Measurements from ENCODE around the gene PLA2G12A. TPM values are rescaled to one million over a fixed set of nuclear protein-coding genes. Genes with fewer than 3 reads are reported as not detected.

PLA2G12A gene
- polyA plus RNA-seq, 2 of the 4 experiments (the other 2 are of a cell fraction) = 9.8 to 39.3 TPM

GRCh38 chr4:109675843-109676242, 54.0 kb downstream of the PLA2G12A start:
- ChIA-PET POLR2A (no interaction called here), CTCF (no interaction called here)
- WGBS (ENCODE audit: missing lambda C conversion rate) = 90% methylated on average over 1 of the region's 1 CpG

GRCh38 chr4:109675181-109675580, 54.7 kb downstream of the PLA2G12A start:
- POLR2A ChIA-PET = no interaction called here
- Histone ChIP-seq H3K9me3 (no peaks in the 10 kb centered on the region), H3K4me2 (no peak overlapping the region), H3K27ac (no peak overlapping the region), H3K4me1 (no peaks in the 10 kb centered on the region), H3K4me3 (no peak overlapping the region)
- TF ChIP-seq POLR2AphosphoS2 (conservative IDR thresholded peaks at IDR 0.05; ENCODE audit: low read length) = no peak
- no peak for TF ChIP-seq CHD4 (IDR thresholded peaks at IDR 0.05; ENCODE audit: borderline replicate concordance)
- TF ChIP-seq, protein P1, sequence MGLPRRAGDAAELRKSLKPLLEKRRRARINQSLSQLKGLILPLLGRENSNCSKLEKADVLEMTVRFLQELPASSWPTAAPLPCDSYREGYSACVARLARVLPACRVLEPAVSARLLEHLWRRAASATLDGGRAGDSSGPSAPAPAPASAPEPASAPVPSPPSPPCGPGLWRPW (IDR thresholded peaks at IDR 0.05) = no peak
- no peak for TF ChIP-seq PHF8 (IDR thresholded peaks at IDR 0.05; ENCODE audit: borderline replicate concordance, low read depth)
- no peak for TF ChIP-seq EHF (CRISPR knock-in tag; IDR thresholded peaks at IDR 0.05)
- TF ChIP-seq BCL3 (IDR thresholded peaks at IDR 0.05) = no peak
- no peak for TF ChIP-seq RARB (CRISPR knock-in tag; IDR thresholded peaks at IDR 0.05)
- TF ChIP-seq REST (IDR thresholded peaks at IDR 0.05) = no peak
- no peak for TF ChIP-seq MAZ (IDR thresholded peaks at IDR 0.05; ENCODE audit: borderline replicate concordance, low read depth, low read length)
- TF ChIP-seq CBX8 (IDR thresholded peaks at IDR 0.05) = no peak
- TF ChIP-seq RNF2 (IDR thresholded peaks at IDR 0.05; ENCODE audit: borderline replicate concordance, low read depth) = no peak
- TF ChIP-seq, protein P2, sequence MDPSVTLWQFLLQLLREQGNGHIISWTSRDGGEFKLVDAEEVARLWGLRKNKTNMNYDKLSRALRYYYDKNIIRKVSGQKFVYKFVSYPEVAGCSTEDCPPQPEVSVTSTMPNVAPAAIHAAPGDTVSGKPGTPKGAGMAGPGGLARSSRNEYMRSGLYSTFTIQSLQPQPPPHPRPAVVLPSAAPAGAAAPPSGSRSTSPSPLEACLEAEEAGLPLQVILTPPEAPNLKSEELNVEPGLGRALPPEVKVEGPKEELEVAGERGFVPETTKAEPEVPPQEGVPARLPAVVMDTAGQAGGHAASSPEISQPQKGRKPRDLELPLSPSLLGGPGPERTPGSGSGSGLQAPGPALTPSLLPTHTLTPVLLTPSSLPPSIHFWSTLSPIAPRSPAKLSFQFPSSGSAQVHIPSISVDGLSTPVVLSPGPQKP (IDR thresholded peaks at IDR 0.05; ENCODE audit: low read depth, low read length) = no peak
- no peak for TF ChIP-seq ZC3H11A (IDR thresholded peaks at IDR 0.05)
- TF ChIP-seq, protein P3, sequence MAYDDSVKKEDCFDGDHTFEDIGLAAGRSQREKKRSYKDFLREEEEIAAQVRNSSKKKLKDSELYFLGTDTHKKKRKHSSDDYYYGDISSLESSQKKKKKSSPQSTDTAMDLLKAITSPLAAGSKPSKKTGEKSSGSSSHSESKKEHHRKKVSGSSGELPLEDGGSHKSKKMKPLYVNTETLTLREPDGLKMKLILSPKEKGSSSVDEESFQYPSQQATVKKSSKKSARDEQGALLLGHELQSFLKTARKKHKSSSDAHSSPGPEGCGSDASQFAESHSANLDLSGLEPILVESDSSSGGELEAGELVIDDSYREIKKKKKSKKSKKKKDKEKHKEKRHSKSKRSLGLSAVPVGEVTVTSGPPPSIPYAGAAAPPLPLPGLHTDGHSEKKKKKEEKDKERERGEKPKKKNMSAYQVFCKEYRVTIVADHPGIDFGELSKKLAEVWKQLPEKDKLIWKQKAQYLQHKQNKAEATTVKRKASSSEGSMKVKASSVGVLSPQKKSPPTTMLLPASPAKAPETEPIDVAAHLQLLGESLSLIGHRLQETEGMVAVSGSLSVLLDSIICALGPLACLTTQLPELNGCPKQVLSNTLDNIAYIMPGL (CRISPR knock-in tag; IDR thresholded peaks at IDR 0.05; ENCODE audit: borderline replicate concordance) = no peak
- no peak for TF ChIP-seq POLR2A (IDR thresholded peaks at IDR 0.05; ENCODE audit: low read length)
- no peak for TF ChIP-seq RCOR1 (IDR thresholded peaks at IDR 0.05; ENCODE audit: low read depth, low read length)
- FAIRE-seq = no peak
- CTCF ChIA-PET = no interaction called here
- DNase-seq (ENCODE audit: low read depth in 1 of 2, low spot score in 1 of 2) = no peak
- ATAC-seq = no peak
- WGBS (ENCODE audit: missing lambda C conversion rate) = 85% methylated on average over 3 of the region's 3 CpGs

More at GRCh38 chr4:109675843-109676242, 54.0 kb downstream of the PLA2G12A start:
- H3K4me3 ChIP-seq = no peak overlapping the region
- no peak overlapping the region for H3K27ac ChIP-seq
- H3K4me2 ChIP-seq = no peak overlapping the region
- ATAC-seq = no peak
- H3K9me3 ChIP-seq = no peaks in the 10 kb centered on the region
- TF ChIP-seq EHMT2 (IDR thresholded peaks at IDR 0.05; ENCODE audit: low read depth) (no peak), NPAS2 (CRISPR knock-in tag; IDR thresholded peaks at IDR 0.05; ENCODE audit: borderline replicate concordance) (no peak), MAZ (IDR thresholded peaks at IDR 0.05; ENCODE audit: borderline replicate concordance, low read depth, low read length) (no peak), NR3C1 (IDR thresholded peaks at IDR 0.05) (no peak), RCOR1 (IDR thresholded peaks at IDR 0.05; ENCODE audit: low read depth, low read length) (no peak), ZFP36 (IDR thresholded peaks at IDR 0.05; ENCODE audit: borderline replicate concordance, partially characterized antibody) (no peak)
- no peak for DNase-seq (ENCODE audit: low read depth in 1 of 2, low spot score in 1 of 2)
- FAIRE-seq = no peak
- H3K4me1 ChIP-seq = no peaks in the 10 kb centered on the region

Measured in A549 (cell line).